Fibroblast of lung (primary cell): ENCODE results near the gene ZNF625. TPM values are rescaled to one million over a fixed set of nuclear protein-coding genes. Genes with fewer than 3 reads are reported as not detected.

ENCODE experiments used
- DNase-seq, 2 donors: peaks; one replicate each; pipeline versions ENCODE4 v3.0.0 to v3.0.0-alpha.2; 2010; ENCODE audit warnings: low read depth in 2 of 2
- H2AFZ ChIP-seq: 2 replicates; pipeline ENCODE4 v1.5.1; 2012; ENCODE audit warnings: low read length, control low read depth, inconsistent platforms
- H3K27ac ChIP-seq: 2 replicates; pipeline ENCODE4 v1.5.1; 2011; ENCODE audit warnings: low read length, control low read depth; ENCODE audit not compliant: insufficient read depth
- H3K27me3 ChIP-seq: 2 replicates; pipeline ENCODE4 v1.5.1; 2011; ENCODE audit warnings: mild to moderate bottlenecking, low read length; ENCODE audit not compliant: control insufficient read depth, insufficient read depth
- H3K36me3 ChIP-seq: 2 replicates; pipeline ENCODE4 v1.5.1; 2011; ENCODE audit warnings: low read length; ENCODE audit not compliant: control insufficient read depth, insufficient read depth
- H3K4me1 ChIP-seq: 2 replicates; pipeline ENCODE4 v1.5.1; 2011; ENCODE audit warnings: low read length; ENCODE audit not compliant: control insufficient read depth, insufficient read depth; ENCODE audit errors: extremely low read depth
- H3K4me2 ChIP-seq: 2 replicates; pipeline ENCODE4 v1.5.1; 2011; ENCODE audit warnings: low read length, control low read depth; ENCODE audit not compliant: insufficient read depth; ENCODE audit errors: extremely low read depth
- H3K4me3 ChIP-seq, 4 experiments: fragments of 200-600 bp in 1 of 4; sonication (generic) in 1 of 4; replicated peaks in 1 of 4; 2 replicates each; pipeline ENCODE4 v1.5.1; 2011 to 2016; ENCODE audit warnings: low read length in 4 of 4, low read depth in 3 of 4, mild to moderate bottlenecking in 3 of 4, control low read depth in 2 of 4, inconsistent platforms in 1 of 4, mixed read lengths in 1 of 4; ENCODE audit not compliant: insufficient read depth in 1 of 4; ENCODE audit errors: control extremely low read depth in 1 of 4
- H3K79me2 ChIP-seq: 2 replicates; pipeline ENCODE4 v1.5.1; 2012; ENCODE audit warnings: mild to moderate bottlenecking, low read length, inconsistent platforms; ENCODE audit not compliant: control insufficient read depth, insufficient read depth
- H3K9ac ChIP-seq: 2 replicates; pipeline ENCODE4 v1.5.1; 2011; ENCODE audit warnings: mild to moderate bottlenecking, low read length, control low read depth; ENCODE audit not compliant: insufficient read depth
- H3K9me3 ChIP-seq: 2 replicates; pipeline ENCODE4 v1.5.1; 2012; ENCODE audit warnings: low read depth, low read length; ENCODE audit not compliant: control insufficient read depth, insufficient read depth
- H4K20me1 ChIP-seq: 2 replicates; pipeline ENCODE4 v1.5.1; 2011; ENCODE audit warnings: low read length; ENCODE audit not compliant: control insufficient read depth, insufficient read depth; ENCODE audit errors: extremely low read depth
- EZH2 ChIP-seq: IDR thresholded peaks from 2 replicates; pipeline ENCODE4 v1.5.1; 2012; ENCODE audit warnings: low read length, control low read depth, mild to moderate bottlenecking; ENCODE audit errors: missing control alignments
- polyA plus RNA-seq, 2 donors: library from polyadenylated mRNA; depleted of rRNA in 1 of 2; stranded (reverse) in 1 of 2; unstranded in 1 of 2; fragments of >200 nt; gene quantifications; 2 replicates each; pipeline ENCODE4 v1.2.1, GENCODE V29; 2011 to 2012; ENCODE audit warnings: missing spikeins in 1 of 2
- total RNA-seq: library from RNA; depleted of rRNA; stranded (reverse); fragments of >200 nt; gene quantifications from 2 replicates; pipeline ENCODE4 v1.2.1, GENCODE V29; 2014
- TF ChIP-seq, protein P1 (sequence below), 2 donors: IDR thresholded peaks in 1 of 2; conservative IDR thresholded peaks in 1 of 2; 1 replicate in 1 of 2; 2 replicates in 1 of 2; pipeline ENCODE4 v1.5.1; 2011 to 2012; ENCODE audit warnings: low read length in 2 of 2, control low read depth in 1 of 2, inconsistent platforms in 1 of 2, low read depth in 1 of 2, mild to moderate bottlenecking in 1 of 2

Gene ZNF625
- total and polyA plus RNA-seq, 2 donors (not counting 1 experiment from before 2014, with no cell fraction given), result 3.7 to 15.0 TPM

DNA sequence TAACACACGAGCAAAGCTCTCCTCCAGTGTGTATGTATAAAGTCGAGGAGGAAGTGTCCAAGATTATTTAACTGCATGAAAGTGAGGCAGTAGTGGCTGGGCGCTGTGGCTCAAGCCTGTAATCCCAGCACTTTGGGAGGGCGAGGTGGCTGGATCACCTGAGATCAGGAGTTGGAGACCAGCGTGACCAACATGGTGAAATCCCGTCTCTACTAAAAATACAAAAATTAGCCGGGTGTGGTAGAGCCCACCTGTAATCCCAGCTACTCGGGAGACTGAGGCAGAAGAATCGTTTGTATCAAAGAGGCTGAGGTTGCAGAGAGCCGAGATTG is 15.2 kb downstream of the ZNF625 start:
- H3K36me3 ChIP-seq, result peaks cover 3% of the 10 kb centered on the region
- H3K9ac ChIP-seq, result no peak overlapping the region
- DNase-seq, result no peak
- H4K20me1 ChIP-seq, result no peaks in the 10 kb centered on the region
- no peak overlapping the region for H3K27ac ChIP-seq
- peaks cover 4% of the 10 kb centered on the region for H3K9me3 ChIP-seq
- peaks cover 12% of the 10 kb centered on the region for H3K79me2 ChIP-seq
- TF ChIP-seq, protein P1, sequence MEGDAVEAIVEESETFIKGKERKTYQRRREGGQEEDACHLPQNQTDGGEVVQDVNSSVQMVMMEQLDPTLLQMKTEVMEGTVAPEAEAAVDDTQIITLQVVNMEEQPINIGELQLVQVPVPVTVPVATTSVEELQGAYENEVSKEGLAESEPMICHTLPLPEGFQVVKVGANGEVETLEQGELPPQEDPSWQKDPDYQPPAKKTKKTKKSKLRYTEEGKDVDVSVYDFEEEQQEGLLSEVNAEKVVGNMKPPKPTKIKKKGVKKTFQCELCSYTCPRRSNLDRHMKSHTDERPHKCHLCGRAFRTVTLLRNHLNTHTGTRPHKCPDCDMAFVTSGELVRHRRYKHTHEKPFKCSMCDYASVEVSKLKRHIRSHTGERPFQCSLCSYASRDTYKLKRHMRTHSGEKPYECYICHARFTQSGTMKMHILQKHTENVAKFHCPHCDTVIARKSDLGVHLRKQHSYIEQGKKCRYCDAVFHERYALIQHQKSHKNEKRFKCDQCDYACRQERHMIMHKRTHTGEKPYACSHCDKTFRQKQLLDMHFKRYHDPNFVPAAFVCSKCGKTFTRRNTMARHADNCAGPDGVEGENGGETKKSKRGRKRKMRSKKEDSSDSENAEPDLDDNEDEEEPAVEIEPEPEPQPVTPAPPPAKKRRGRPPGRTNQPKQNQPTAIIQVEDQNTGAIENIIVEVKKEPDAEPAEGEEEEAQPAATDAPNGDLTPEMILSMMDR (conservative IDR thresholded peaks at IDR 0.05 in 1 of 2, IDR thresholded peaks at IDR 0.05 in 1 of 2; ENCODE audit: low read depth in 1 of 2, low read length in 2 of 2), result no peak
- H3K27me3 ChIP-seq, result no peaks in the 10 kb centered on the region
- no peak overlapping the region for H3K4me3 ChIP-seq
- peak overlapping the region; percentile 76 for H3K4me2 ChIP-seq
- H3K4me1 ChIP-seq, result peaks cover 6% of the 10 kb centered on the region
- no peak overlapping the region for H2AFZ ChIP-seq

DNA sequence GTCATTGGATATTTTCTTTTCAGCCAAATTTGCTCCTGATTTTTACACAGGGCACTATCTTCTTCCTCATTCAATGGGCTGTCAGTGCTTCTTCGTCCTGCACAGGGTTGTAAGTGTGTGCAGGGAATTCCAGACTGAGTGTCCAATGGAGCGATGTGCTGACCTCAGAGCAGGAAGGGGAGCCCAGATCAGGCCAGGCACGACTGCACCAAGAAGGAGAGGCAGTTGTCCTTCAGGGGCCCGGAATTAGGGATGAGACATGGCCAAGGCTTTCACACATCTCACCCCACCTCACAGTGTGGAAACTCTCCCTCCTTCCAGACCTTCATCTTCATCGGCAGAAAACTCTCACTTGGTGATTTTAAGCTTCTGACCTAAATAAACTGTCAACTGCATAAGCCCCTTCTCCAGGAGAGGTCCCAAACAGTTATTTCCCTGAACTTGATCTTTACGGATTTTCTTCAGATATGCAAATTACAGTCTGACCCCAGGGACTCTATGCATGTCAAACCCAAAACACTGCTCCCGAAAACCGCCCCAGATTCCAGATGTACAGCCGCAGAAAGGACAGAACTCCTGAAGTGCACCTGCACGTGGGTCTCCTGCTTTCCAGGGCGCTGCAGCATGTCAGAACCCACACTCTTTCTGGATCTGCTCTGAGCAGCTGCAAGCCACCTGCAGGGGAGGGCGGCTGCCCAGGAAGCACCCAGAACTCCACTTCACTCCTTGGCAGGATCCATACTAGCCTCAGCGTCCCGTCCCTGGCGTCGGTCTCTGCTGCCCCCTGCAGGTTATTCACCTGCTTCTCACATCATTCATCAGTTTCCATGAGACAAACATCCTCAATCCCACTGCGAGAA is 15.8 kb downstream of the ZNF625 start:
- no peak for TF ChIP-seq EZH2
- TF ChIP-seq, protein P1 (conservative IDR thresholded peaks at IDR 0.05 in 1 of 2, IDR thresholded peaks at IDR 0.05 in 1 of 2; ENCODE audit: low read depth in 1 of 2, low read length in 2 of 2), result peak; percentile 83 to 85
- peaks cover 3% of the 10 kb centered on the region for H3K36me3 ChIP-seq
- H3K4me3 ChIP-seq, result peak overlapping the region; percentile 61 to 92 (median 82)
- no peaks in the 10 kb centered on the region for H4K20me1 ChIP-seq
- H3K79me2 ChIP-seq, result peaks cover 12% of the 10 kb centered on the region
- DNase-seq, result peak; percentile 70 to 84
- H2AFZ ChIP-seq, result peak overlapping the region; percentile 46
- H3K27ac ChIP-seq, result no peak overlapping the region
- H3K9ac ChIP-seq, result no peak overlapping the region
- H3K4me2 ChIP-seq, result peak overlapping the region; percentile 76
- H3K9me3 ChIP-seq, result peaks cover 3% of the 10 kb centered on the region
- no peaks in the 10 kb centered on the region for H3K27me3 ChIP-seq
- H3K4me1 ChIP-seq, result peaks cover 6% of the 10 kb centered on the region

DNA sequence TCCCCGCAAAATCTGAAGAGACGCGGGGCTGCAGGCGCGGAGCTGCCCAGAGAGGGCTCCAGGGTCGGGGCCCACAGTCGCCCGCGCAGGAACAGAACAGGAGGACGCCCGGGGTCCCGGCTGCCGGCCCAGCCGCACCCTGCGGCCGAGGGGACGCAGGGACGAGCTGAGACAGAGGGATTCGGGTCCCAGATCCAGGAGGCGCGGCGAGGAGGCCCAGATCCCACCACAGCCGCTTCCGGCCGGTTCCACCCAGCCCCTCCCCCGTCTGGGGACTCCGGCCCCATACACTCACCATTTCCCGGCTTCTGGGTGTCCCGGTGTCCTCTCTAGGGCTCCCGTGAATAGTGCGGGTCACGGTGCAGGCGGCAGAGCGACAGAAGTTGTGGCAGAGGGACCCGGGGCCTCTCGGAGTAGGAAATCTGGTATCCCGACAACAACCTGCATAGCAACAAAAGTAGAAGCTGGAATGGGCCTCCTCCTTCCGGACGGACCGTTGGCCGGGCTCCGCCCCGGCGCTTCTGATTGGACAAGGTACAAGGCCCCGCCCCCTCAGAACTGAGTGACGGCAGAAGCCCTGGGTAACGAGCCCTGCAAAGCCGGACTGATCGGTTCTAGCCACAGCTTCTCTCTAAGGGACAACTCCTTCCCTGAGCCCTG is 16.5 kb downstream of the ZNF625 start, which contains the start of gene ZNF20:
ZNF20 (minus strand) TSS at position 466 of the 660 bp plus-strand sequence; CDS start at position 298, 168 bp downstream.
- Histone ChIP-seq H2AFZ (peak within 1 kb of the TSS; percentile 82), H3K9me3 (no peaks in the 10 kb centered on the region), H3K79me2 (peaks cover 12% of the 10 kb centered on the region), H3K36me3 (peaks cover 2% of the 10 kb centered on the region), H3K9ac (peak within 1 kb of the TSS; percentile 88), H3K27ac (peak within 1 kb of the TSS; percentile 91), H3K4me3 (peak within 1 kb of the TSS; percentile 61 to 92 (median 82)), H3K4me1 (peaks cover 6% of the 10 kb centered on the region), H3K27me3 (no peaks in the 10 kb centered on the region), H3K4me2 (peak within 1 kb of the TSS; percentile 77), H4K20me1 (no peaks in the 10 kb centered on the region)
- TF ChIP-seq, protein P1 (conservative IDR thresholded peaks at IDR 0.05 in 1 of 2, IDR thresholded peaks at IDR 0.05 in 1 of 2; ENCODE audit: low read depth in 1 of 2, low read length in 2 of 2), result no peak
- no peak for TF ChIP-seq EZH2
- peak; percentile 90 to 93 for DNase-seq
